H1 (cell line): ENCODE results near the gene CLDN34. TPM values are rescaled to one million over a fixed set of nuclear protein-coding genes. Genes with fewer than 3 reads are reported as not detected.

Source experiments
- EP300 ChIP-seq, 2 experiments: IDR thresholded peaks; 1 replicate in 1 of 2; 2 replicates in 1 of 2; pipeline ENCODE4 v1.6.1; 2011 to 2012; ENCODE audit warnings: low read depth in 2 of 2, low read length in 2 of 2, mild to moderate bottlenecking in 2 of 2, borderline replicate concordance in 1 of 2, inconsistent platforms in 1 of 2, moderate library complexity in 1 of 2
- HDAC6 ChIP-seq: IDR thresholded peaks from one replicate; pipeline ENCODE4 v1.7.1; 2012; ENCODE audit warnings: low read depth, mild to moderate bottlenecking, inconsistent platforms, low read length, moderate library complexity
- polyA plus RNA-seq, 7 experiments: library from polyadenylated mRNA; depleted of rRNA in 3 of 7; stranded (reverse) in 5 of 7; unstranded in 2 of 7; fragments of >200 nt in 5 of 7; fragments of 200-250 nt in 2 of 7; gene quantifications; 1 replicate in 5 of 7; 2 replicates in 1 of 7; 4 replicates in 1 of 7; pipeline versions ENCODE4 v1.2.1 to v1.2.3, GENCODE V29; 2011 to 2013; ENCODE audit warnings: missing spikeins in 2 of 7, mixed read lengths in 2 of 7
- total RNA-seq: library from RNA; stranded (reverse); fragmentation: NEBNext Ultra II Directional; extraction: Animal tissue kit (Norgen Biotek cat#: 25700); gene quantifications from 2 replicates; pipeline ENCODE4 v1.2.1, GENCODE V29; 2021
- TF ChIP-seq, protein P1 (sequence below): fragments of 300-600 bp; sonication (generic); IDR thresholded peaks from 2 replicates; pipeline ENCODE4 v1.7.1; 2012; ENCODE audit warnings: low read length, moderate library complexity, mild to moderate bottlenecking, inconsistent platforms; ENCODE audit not compliant: insufficient replicate concordance

Gene CLDN34
- total and polyA plus RNA-seq, 2 of the 8 experiments (the other 6 are each of a cell fraction or from before 2014, with no cell fraction given) = 0.26 to 0.50 TPM

DNA sequence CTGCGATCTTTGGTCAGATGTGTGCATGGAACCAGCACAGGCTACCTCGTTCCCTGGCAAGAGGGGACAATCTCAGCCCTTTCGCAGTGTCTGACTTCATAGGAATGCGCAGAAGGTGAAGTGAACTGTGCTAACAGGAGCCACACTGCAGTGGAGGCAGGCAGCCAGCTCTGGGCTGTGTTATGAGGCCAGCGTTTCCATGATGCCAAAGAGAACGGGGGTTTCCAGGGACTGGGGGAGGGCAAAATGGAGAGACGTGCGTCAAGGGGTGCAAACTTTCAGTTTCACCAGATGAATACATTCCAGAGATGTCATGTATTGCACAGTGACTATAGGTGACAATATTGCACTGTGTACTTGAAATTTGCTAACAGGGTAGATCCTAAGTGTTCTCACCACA lies 30.4 kb downstream of the CLDN34 start (continued):
- TF ChIP-seq, protein P1, sequence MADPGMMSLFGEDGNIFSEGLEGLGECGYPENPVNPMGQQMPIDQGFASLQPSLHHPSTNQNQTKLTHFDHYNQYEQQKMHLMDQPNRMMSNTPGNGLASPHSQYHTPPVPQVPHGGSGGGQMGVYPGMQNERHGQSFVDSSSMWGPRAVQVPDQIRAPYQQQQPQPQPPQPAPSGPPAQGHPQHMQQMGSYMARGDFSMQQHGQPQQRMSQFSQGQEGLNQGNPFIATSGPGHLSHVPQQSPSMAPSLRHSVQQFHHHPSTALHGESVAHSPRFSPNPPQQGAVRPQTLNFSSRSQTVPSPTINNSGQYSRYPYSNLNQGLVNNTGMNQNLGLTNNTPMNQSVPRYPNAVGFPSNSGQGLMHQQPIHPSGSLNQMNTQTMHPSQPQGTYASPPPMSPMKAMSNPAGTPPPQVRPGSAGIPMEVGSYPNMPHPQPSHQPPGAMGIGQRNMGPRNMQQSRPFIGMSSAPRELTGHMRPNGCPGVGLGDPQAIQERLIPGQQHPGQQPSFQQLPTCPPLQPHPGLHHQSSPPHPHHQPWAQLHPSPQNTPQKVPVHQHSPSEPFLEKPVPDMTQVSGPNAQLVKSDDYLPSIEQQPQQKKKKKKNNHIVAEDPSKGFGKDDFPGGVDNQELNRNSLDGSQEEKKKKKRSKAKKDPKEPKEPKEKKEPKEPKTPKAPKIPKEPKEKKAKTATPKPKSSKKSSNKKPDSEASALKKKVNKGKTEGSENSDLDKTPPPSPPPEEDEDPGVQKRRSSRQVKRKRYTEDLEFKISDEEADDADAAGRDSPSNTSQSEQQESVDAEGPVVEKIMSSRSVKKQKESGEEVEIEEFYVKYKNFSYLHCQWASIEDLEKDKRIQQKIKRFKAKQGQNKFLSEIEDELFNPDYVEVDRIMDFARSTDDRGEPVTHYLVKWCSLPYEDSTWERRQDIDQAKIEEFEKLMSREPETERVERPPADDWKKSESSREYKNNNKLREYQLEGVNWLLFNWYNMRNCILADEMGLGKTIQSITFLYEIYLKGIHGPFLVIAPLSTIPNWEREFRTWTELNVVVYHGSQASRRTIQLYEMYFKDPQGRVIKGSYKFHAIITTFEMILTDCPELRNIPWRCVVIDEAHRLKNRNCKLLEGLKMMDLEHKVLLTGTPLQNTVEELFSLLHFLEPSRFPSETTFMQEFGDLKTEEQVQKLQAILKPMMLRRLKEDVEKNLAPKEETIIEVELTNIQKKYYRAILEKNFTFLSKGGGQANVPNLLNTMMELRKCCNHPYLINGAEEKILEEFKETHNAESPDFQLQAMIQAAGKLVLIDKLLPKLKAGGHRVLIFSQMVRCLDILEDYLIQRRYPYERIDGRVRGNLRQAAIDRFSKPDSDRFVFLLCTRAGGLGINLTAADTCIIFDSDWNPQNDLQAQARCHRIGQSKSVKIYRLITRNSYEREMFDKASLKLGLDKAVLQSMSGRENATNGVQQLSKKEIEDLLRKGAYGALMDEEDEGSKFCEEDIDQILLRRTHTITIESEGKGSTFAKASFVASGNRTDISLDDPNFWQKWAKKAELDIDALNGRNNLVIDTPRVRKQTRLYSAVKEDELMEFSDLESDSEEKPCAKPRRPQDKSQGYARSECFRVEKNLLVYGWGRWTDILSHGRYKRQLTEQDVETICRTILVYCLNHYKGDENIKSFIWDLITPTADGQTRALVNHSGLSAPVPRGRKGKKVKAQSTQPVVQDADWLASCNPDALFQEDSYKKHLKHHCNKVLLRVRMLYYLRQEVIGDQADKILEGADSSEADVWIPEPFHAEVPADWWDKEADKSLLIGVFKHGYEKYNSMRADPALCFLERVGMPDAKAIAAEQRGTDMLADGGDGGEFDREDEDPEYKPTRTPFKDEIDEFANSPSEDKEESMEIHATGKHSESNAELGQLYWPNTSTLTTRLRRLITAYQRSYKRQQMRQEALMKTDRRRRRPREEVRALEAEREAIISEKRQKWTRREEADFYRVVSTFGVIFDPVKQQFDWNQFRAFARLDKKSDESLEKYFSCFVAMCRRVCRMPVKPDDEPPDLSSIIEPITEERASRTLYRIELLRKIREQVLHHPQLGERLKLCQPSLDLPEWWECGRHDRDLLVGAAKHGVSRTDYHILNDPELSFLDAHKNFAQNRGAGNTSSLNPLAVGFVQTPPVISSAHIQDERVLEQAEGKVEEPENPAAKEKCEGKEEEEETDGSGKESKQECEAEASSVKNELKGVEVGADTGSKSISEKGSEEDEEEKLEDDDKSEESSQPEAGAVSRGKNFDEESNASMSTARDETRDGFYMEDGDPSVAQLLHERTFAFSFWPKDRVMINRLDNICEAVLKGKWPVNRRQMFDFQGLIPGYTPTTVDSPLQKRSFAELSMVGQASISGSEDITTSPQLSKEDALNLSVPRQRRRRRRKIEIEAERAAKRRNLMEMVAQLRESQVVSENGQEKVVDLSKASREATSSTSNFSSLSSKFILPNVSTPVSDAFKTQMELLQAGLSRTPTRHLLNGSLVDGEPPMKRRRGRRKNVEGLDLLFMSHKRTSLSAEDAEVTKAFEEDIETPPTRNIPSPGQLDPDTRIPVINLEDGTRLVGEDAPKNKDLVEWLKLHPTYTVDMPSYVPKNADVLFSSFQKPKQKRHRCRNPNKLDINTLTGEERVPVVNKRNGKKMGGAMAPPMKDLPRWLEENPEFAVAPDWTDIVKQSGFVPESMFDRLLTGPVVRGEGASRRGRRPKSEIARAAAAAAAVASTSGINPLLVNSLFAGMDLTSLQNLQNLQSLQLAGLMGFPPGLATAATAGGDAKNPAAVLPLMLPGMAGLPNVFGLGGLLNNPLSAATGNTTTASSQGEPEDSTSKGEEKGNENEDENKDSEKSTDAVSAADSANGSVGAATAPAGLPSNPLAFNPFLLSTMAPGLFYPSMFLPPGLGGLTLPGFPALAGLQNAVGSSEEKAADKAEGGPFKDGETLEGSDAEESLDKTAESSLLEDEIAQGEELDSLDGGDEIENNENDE = no peak
- TF ChIP-seq HDAC6 (no peak), EP300 (IDR thresholded peaks at IDR 0.05; ENCODE audit: borderline replicate concordance in 1 of 2, low read depth in 2 of 2, low read length in 2 of 2) (no peak)
